Measurements from ENCODE around the gene TMEFF2. TPM values are rescaled to one million over a fixed set of nuclear protein-coding genes. Genes with fewer than 3 reads are reported as not detected.

Gene TMEFF2
- total RNA-seq, 1 donor, result under 0.01 TPM

DNA sequence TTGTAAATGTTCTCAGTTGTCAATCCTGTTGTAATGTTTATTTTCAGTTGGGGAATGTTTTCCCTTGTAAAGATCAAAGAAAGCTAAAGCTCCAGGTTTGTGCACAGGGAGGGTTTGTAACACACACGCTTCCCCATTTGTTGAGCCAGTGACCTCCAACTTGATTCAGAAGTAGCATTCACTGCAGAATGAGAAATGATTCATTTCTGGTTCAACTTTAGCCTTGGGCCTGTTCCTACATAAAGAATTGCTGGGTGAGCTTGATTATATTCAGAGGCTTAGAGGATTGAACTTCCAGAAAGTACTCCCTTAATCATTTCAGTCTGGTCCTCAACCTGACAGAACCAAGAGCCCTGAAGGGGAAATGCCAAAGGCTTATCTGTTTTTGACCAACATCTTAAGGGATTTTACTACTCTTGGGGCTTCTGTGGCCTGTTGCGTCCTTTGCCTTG, 277.3 kb downstream of the TMEFF2 start:
- Histone ChIP-seq H2AFZ (ENCODE audit: low read length) (peak overlapping the region; percentile 18), H4K20me1 (ENCODE audit: insufficient read depth, low read length) (no peaks in the 10 kb centered on the region), H3K27me3 (ENCODE audit: insufficient read depth, low read length) (no peaks in the 10 kb centered on the region), H3K4me3 (ENCODE audit: insufficient read depth, low read length) (no peak overlapping the region), H3K9me3 (ENCODE audit: low read depth, low read length) (no peaks in the 10 kb centered on the region), H3K4me1 (ENCODE audit: insufficient read depth, low read length) (peaks cover 2% of the 10 kb centered on the region), H3K4me2 (ENCODE audit: insufficient read depth, low read length) (no peak overlapping the region), H3K36me3 (ENCODE audit: insufficient read depth, low read length) (no peaks in the 10 kb centered on the region), H3K27ac (ENCODE audit: low read depth, low read length) (no peak overlapping the region), H3K79me2 (ENCODE audit: insufficient read depth, low read length) (no peaks in the 10 kb centered on the region)
- TF ChIP-seq, protein P1, sequence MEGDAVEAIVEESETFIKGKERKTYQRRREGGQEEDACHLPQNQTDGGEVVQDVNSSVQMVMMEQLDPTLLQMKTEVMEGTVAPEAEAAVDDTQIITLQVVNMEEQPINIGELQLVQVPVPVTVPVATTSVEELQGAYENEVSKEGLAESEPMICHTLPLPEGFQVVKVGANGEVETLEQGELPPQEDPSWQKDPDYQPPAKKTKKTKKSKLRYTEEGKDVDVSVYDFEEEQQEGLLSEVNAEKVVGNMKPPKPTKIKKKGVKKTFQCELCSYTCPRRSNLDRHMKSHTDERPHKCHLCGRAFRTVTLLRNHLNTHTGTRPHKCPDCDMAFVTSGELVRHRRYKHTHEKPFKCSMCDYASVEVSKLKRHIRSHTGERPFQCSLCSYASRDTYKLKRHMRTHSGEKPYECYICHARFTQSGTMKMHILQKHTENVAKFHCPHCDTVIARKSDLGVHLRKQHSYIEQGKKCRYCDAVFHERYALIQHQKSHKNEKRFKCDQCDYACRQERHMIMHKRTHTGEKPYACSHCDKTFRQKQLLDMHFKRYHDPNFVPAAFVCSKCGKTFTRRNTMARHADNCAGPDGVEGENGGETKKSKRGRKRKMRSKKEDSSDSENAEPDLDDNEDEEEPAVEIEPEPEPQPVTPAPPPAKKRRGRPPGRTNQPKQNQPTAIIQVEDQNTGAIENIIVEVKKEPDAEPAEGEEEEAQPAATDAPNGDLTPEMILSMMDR (IDR thresholded peaks at IDR 0.05; ENCODE audit: extremely low read depth, low read depth, low read length), result no peak
- no peak for DNase-seq (ENCODE audit: insufficient read length, low spot score, missing footprints)

DNA sequence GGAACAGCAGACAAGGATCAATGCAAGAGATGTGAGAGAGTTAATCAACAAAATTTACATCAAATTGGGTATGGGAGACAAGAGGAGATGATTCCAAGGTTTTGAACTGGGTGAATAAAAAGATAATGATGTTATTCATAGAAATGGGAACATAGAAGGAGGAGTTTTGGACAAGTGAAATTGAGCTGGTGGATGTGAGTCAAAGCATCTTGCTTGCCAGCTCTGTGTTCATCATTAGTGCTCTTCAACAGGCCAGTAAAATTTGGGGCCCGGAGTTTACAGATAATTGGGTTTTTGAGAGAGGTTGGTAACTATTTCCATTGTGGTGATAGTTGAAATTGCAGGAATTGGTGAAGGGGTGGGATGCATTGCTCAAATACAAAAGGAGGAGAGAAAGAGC, 277.9 kb downstream of the TMEFF2 start:
- TF ChIP-seq, protein P1 (IDR thresholded peaks at IDR 0.05; ENCODE audit: extremely low read depth, low read depth, low read length), result no peak
- Histone ChIP-seq H3K4me2 (ENCODE audit: insufficient read depth, low read length) (no peak overlapping the region), H2AFZ (ENCODE audit: low read length) (no peak overlapping the region), H3K9me3 (ENCODE audit: low read depth, low read length) (no peaks in the 10 kb centered on the region), H3K36me3 (ENCODE audit: insufficient read depth, low read length) (no peaks in the 10 kb centered on the region), H3K79me2 (ENCODE audit: insufficient read depth, low read length) (no peaks in the 10 kb centered on the region), H3K4me1 (ENCODE audit: insufficient read depth, low read length) (peaks cover 2% of the 10 kb centered on the region), H3K27me3 (ENCODE audit: insufficient read depth, low read length) (no peaks in the 10 kb centered on the region), H4K20me1 (ENCODE audit: insufficient read depth, low read length) (no peaks in the 10 kb centered on the region), H3K4me3 (ENCODE audit: insufficient read depth, low read length) (no peak overlapping the region), H3K27ac (ENCODE audit: low read depth, low read length) (no peak overlapping the region)
- DNase-seq (ENCODE audit: insufficient read length, low spot score, missing footprints), result no peak

DNA sequence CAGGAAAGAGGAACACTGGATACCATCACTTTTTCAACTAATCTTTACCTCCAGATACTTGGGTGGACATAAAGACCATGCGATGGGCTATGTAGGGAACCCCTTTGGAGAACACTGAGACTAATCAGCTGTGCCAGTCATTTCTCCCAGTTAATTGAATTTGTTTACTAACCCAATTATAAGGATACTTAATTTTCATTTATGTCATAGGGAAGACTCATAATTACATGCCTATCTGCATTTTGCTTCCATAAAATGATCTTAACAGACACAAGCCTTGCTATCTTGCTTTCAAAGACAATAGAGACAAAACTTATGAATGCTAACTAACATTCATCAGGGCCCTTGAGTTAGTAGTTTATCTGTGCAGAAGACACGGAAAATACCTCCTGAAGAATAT, 279.0 kb downstream of the TMEFF2 start:
- H3K4me1 ChIP-seq (ENCODE audit: insufficient read depth, low read length), result peaks cover 4% of the 10 kb centered on the region
- H2AFZ ChIP-seq (ENCODE audit: low read length), result no peak overlapping the region
- H3K4me2 ChIP-seq (ENCODE audit: insufficient read depth, low read length), result no peak overlapping the region
- H3K27ac ChIP-seq (ENCODE audit: low read depth, low read length), result no peak overlapping the region
- no peaks in the 10 kb centered on the region for H3K36me3 ChIP-seq (ENCODE audit: insufficient read depth, low read length)
- H3K9me3 ChIP-seq (ENCODE audit: low read depth, low read length), result no peaks in the 10 kb centered on the region
- no peaks in the 10 kb centered on the region for H3K27me3 ChIP-seq (ENCODE audit: insufficient read depth, low read length)
- DNase-seq (ENCODE audit: insufficient read length, low spot score, missing footprints), result no peak
- no peaks in the 10 kb centered on the region for H4K20me1 ChIP-seq (ENCODE audit: insufficient read depth, low read length)
- TF ChIP-seq, protein P1 (IDR thresholded peaks at IDR 0.05; ENCODE audit: extremely low read depth, low read depth, low read length), result no peak
- no peaks in the 10 kb centered on the region for H3K79me2 ChIP-seq (ENCODE audit: insufficient read depth, low read length)
- no peak overlapping the region for H3K4me3 ChIP-seq (ENCODE audit: insufficient read depth, low read length)

DNA sequence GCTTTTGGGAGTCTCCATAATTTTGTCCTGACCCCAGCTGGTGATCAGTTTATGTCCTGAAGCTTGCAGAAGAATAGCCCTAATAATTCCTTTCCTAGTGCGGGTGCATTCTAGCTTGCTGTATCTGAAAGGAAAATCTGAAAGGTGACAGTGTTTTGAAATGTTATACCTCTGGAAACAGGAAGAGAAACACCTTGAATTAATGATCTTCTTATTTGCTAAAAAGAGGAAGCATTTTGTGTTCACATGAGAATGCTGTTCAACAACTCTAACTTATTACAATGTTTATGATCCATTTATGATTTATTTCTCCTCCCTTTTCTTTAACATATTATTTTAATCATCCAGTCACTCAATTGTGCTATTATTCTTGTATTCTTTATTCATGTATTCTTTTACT, 280.9 kb downstream of the TMEFF2 start:
- no peaks in the 10 kb centered on the region for H3K79me2 ChIP-seq (ENCODE audit: insufficient read depth, low read length)

More for the DNA sequence above, 280.9 kb downstream of the TMEFF2 start:
- no peak for DNase-seq (ENCODE audit: insufficient read length, low spot score, missing footprints)
- Histone ChIP-seq H3K27me3 (ENCODE audit: insufficient read depth, low read length) (no peaks in the 10 kb centered on the region), H4K20me1 (ENCODE audit: insufficient read depth, low read length) (no peaks in the 10 kb centered on the region), H2AFZ (ENCODE audit: low read length) (no peak overlapping the region), H3K27ac (ENCODE audit: low read depth, low read length) (no peak overlapping the region), H3K4me3 (ENCODE audit: insufficient read depth, low read length) (no peak overlapping the region), H3K36me3 (ENCODE audit: insufficient read depth, low read length) (no peaks in the 10 kb centered on the region), H3K4me2 (ENCODE audit: insufficient read depth, low read length) (no peak overlapping the region), H3K4me1 (ENCODE audit: insufficient read depth, low read length) (peaks cover 11% of the 10 kb centered on the region), H3K9me3 (ENCODE audit: low read depth, low read length) (no peaks in the 10 kb centered on the region)
- TF ChIP-seq, protein P1 (IDR thresholded peaks at IDR 0.05; ENCODE audit: extremely low read depth, low read depth, low read length), result no peak

Measured in osteoblast (primary cell).